Cardiac fibroblast (primary cell): ENCODE measurements around the gene AOPEP.

ENCODE experiments used
- DNase-seq, 2 donors: peaks; one replicate each; pipeline versions ENCODE4 v3.0.0 to v3.0.0-alpha.2; 2010; ENCODE audit warnings: low read depth in 2 of 2
- H3K4me3 ChIP-seq, 2 donors: replicated peaks in 1 of 2; 1 replicate in 1 of 2; 2 replicates in 1 of 2; pipeline ENCODE4 v1.5.1; 2011; ENCODE audit warnings: low read depth in 2 of 2, low read length in 2 of 2, mild to moderate bottlenecking in 2 of 2, moderate library complexity in 1 of 2
- TF ChIP-seq, protein P1 (sequence below): IDR thresholded peaks from one replicate; pipeline ENCODE4 v1.5.1; 2011; ENCODE audit warnings: low read depth, mild to moderate bottlenecking, low read length, inconsistent platforms

The AOPEP gene

DNA sequence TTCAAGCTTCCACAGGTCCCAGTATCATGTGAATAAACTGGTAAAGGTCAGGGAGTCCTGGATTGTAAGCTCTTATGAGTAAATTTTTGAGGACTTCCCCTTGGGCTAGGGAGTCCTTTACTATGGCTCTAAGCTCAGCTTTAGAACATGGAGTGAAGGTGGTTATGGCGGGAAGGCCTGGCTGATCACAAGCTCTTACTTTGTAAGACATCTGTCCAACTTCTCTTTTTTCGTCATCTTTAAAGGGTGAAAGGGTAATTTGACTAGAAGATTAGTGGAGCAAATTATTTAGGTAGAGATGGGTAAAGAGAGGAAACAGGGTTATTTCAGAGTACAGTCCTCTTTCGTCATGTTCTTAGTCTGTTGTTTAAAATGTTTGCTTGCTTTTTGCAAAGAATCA lies 155.4 kb downstream of the AOPEP start:
- TF ChIP-seq, protein P1, sequence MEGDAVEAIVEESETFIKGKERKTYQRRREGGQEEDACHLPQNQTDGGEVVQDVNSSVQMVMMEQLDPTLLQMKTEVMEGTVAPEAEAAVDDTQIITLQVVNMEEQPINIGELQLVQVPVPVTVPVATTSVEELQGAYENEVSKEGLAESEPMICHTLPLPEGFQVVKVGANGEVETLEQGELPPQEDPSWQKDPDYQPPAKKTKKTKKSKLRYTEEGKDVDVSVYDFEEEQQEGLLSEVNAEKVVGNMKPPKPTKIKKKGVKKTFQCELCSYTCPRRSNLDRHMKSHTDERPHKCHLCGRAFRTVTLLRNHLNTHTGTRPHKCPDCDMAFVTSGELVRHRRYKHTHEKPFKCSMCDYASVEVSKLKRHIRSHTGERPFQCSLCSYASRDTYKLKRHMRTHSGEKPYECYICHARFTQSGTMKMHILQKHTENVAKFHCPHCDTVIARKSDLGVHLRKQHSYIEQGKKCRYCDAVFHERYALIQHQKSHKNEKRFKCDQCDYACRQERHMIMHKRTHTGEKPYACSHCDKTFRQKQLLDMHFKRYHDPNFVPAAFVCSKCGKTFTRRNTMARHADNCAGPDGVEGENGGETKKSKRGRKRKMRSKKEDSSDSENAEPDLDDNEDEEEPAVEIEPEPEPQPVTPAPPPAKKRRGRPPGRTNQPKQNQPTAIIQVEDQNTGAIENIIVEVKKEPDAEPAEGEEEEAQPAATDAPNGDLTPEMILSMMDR: no peak
- H3K4me3 ChIP-seq: no peak overlapping the region
- DNase-seq: no peak

DNA sequence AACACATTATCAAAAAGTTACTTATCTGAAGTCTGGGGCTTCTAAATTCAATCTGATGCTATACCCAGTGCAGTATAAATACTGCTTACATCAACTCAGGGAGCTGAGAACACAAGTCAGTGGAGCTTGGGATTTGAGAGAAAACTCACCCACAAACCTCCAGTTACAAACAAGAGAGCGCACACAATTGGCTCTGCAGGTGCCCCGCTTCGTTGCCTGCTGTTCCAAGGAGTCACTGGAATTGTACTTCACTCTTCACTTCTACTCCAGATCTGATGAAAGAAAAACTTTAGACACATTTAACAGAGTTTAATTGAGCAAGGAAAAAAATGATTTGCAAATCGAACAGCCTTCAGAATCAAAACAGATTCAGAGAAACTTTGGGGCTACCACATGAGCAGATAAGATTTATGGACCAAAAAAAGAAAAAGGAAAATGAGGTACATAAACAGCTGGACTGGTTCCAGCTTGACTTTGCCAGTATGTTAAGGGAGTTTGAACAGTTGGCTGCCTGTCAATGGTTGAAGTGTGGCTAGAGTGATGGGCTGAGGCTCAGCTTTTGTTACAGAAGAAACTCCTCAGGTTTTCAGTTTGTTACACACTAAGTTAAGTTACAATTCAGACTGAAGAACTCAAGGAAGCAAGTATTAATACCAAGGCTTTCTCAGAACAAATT lies 156.6 kb downstream of the AOPEP start:
- TF ChIP-seq, protein P1: no peak
- H3K4me3 ChIP-seq: no peak overlapping the region
- DNase-seq: peak in 1 of 2 donors; percentile 55

DNA sequence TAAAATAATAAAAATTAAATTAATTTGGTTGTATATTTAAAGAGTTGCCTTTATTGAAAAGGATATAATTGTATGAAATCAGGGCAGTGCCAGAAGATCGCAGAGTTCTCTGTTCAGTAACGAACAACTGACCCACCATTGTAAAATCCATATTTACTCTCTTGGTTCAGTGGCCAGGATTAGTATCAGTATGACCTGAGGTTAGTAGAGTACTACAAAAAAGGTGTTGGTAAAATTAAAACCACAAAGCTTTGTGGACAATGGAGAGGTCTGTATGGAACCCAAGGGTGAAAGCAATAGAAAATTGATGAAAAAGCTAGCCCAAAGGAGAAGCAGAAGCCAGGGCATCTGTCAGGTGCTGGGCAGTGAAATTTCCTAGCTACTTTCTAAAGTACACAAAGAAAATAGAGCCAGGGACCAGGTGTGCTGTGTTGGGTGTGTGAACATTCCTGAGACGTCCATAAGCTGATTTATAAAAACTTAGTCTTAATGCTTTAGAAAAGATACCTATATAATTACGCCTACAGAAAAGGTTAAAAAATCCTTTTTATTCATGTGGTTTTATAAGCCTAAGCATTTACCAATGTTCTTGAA lies 159.5 kb downstream of the AOPEP start:
- TF ChIP-seq, protein P1: no peak
- no peak for DNase-seq
- H3K4me3 ChIP-seq: no peak overlapping the region

DNA sequence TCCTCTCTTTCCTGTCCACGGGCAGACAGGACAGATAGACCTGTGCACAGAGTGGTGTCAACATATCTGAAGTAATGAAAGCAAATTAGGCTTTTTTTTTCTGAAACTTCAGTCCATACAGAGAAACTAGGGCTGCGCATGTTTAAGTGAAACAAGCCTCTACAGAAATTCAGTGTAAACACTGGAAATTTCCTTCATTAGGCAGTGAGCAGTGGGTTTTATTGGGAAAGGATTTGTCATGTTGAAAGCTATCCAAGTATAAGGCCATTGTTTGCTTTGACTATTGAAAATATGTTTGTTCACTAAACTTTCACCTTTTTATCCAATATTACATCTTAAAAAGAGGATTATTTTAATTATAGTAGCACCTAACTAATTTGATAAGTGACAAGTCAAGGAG lies 161.2 kb downstream of the AOPEP start:
- TF ChIP-seq, protein P1: no peak
- no peak overlapping the region for H3K4me3 ChIP-seq
- DNase-seq: no peak

DNA sequence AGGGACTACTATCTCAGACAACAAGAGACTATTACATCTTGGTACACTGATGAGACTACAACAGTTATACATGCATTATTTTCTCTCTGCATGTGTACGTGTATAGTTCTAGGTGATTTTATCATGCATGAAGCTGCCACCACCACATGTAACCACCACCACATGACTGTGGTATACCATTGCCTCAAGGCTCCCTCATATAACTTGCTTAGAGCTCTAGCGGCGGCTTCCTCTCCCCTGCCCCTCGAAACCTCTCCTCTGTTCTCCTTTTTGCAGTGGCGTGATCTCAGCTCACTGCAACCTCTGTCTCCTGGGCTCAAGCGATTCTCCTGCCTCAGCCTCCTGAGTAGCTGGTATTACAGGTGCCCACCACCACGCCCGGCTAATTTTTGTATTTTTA lies 162.3 kb downstream of the AOPEP start:
- TF ChIP-seq, protein P1: no peak
- H3K4me3 ChIP-seq: no peak overlapping the region
- DNase-seq: no peak

DNA sequence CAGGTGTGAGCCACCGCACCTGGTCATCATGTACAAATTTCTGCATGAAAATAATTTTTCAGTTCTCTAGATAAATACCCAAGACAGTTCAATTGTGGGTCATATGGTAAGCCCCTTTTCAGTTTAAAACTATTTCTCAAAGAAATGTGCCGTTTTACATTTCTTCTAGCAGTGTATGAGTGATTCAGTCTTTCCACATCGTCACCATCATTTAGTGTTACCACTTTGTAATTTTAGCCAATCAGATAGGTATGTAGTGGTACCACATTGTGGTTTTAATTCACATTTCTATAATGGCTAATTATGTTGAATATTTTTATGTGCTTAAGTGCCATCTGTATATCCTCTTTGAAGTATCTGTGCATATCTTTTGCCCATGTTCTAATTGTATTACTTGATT lies 163.1 kb downstream of the AOPEP start:
- DNase-seq: no peak
- TF ChIP-seq, protein P1: no peak
- H3K4me3 ChIP-seq: no peak overlapping the region
